ENCODE data around the gene TAT.

The TAT gene

DNA sequence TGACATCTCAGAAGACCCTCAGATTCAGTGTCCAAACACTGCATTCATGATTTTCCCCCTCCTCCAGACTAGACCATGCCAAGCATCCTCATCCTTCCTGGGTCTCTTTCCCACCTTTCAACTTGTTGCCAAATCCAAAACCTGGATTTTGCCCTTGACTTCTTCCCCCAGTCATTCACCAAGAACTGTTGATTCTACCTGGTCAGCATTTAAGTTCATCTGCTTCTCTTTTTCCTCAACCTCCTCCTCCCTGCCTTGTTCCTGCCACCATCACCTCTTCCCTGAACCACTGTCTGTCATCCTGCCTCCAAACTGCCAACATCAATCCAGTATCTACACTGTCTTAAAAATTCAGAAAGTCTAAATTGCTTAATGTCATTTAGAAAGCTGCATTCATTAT is 29.7 kb downstream of the TAT start:
- FAIRE-seq = no peak
- no peak for DNase-seq (ENCODE audit: insufficient read length, low spot score)

DNA sequence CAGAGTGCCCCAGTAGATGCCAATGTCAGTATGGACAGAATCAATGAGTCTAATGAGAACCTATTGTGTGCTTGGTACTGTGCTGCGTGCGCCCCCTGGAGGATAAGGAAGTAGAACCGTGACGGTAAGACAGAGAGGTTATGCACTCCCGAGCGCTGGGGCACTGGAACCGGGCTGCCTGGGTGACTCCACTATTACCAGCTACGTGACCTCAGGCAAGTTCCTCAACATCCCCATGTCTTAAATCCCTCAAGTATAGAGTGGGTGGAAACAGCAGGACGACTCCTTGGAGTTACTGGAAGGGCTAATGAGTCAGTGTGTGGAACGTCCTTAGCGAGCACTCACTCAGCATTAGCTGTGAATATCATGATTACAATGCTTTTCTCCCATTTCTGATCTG is 34.5 kb downstream of the TAT start:
- TF ChIP-seq POU2F2 (IDR thresholded peaks at IDR 0.05; ENCODE audit: low read depth, low read length) (no peak), TAF1 (IDR thresholded peaks at IDR 0.05; ENCODE audit: low read depth, low read length) (no peak), SPI1 (IDR thresholded peaks at IDR 0.05; ENCODE audit: low read depth, low read length) (no peak), POLR2A (IDR thresholded peaks at IDR 0.05; ENCODE audit: low read depth, low read length) (no peak)
- FAIRE-seq = peak; percentile 78
- peak; percentile 30 for DNase-seq (ENCODE audit: insufficient read length, low spot score)

More for the DNA sequence above, 29.7 kb downstream of the TAT start:
- TF ChIP-seq TAF1 (IDR thresholded peaks at IDR 0.05; ENCODE audit: low read depth, low read length) (no peak), POU2F2 (IDR thresholded peaks at IDR 0.05; ENCODE audit: low read depth, low read length) (no peak), POLR2A (IDR thresholded peaks at IDR 0.05; ENCODE audit: low read depth, low read length) (no peak), POLR2AphosphoS5 (IDR thresholded peaks at IDR 0.05; ENCODE audit: low read depth, low read length) (no peak), PAX5 (IDR thresholded peaks at IDR 0.05; ENCODE audit: insufficient read depth, low read length, severe bottlenecking) (no peak), SPI1 (IDR thresholded peaks at IDR 0.05; ENCODE audit: low read depth, low read length) (no peak)

DNA sequence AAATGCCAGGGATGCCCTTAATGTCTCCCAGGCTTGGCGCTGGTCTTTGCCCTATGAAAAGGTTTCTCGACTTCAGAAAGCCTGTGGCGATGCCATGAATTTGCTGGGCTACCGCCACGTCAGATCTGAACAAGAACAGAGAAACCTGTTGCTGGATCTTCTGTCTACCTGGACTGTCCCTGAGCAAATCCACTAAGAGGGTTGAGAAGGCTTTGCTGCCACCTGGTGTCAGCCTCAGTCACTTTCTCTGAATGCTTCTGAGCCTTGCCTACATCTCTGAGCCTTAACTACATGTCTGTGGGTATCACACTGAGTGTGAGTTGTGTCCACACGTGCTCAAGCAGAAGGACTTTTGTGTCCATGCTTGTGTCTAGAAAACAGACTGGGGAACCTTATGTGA is 39.2 kb downstream of the TAT start:
- peak; percentile 44 for DNase-seq (ENCODE audit: insufficient read length, low spot score)
- FAIRE-seq = peak; percentile 91
- TF ChIP-seq SPI1 (IDR thresholded peaks at IDR 0.05; ENCODE audit: low read depth, low read length) (no peak), POLR2AphosphoS5 (IDR thresholded peaks at IDR 0.05; ENCODE audit: low read depth, low read length) (no peak), POU2F2 (IDR thresholded peaks at IDR 0.05; ENCODE audit: low read depth, low read length) (no peak), TAF1 (IDR thresholded peaks at IDR 0.05; ENCODE audit: low read depth, low read length) (no peak), POLR2A (IDR thresholded peaks at IDR 0.05; ENCODE audit: low read depth, low read length) (no peak), PAX5 (IDR thresholded peaks at IDR 0.05; ENCODE audit: insufficient read depth, low read length, severe bottlenecking) (no peak)

DNA sequence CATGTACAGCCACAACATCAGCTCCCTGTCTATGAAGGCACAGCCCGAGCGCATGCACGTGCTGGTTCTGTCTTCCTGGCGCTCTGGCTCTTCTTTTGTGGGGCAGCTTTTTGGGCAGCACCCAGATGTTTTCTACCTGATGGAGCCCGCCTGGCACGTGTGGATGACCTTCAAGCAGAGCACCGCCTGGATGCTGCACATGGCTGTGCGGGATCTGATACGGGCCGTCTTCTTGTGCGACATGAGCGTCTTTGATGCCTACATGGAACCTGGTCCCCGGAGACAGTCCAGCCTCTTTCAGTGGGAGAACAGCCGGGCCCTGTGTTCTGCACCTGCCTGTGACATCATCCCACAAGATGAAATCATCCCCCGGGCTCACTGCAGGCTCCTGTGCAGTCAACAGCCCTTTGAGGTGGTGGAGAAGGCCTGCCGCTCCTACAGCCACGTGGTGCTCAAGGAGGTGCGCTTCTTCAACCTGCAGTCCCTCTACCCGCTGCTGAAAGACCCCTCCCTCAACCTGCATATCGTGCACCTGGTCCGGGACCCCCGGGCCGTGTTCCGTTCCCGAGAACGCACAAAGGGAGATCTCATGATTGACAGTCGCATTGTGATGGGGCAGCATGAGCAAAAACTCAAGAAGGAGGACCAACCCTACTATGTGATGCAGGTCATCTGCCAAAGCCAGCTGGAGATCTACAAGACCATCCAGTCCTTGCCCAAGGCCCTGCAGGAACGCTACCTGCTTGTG is 40.0 kb downstream of the TAT start:
- DNase-seq (ENCODE audit: insufficient read length, low spot score) = no peak
- TF ChIP-seq POLR2A (IDR thresholded peaks at IDR 0.05; ENCODE audit: low read depth, low read length) (no peak), POU2F2 (IDR thresholded peaks at IDR 0.05; ENCODE audit: low read depth, low read length) (no peak), POLR2AphosphoS5 (IDR thresholded peaks at IDR 0.05; ENCODE audit: low read depth, low read length) (no peak), SPI1 (IDR thresholded peaks at IDR 0.05; ENCODE audit: low read depth, low read length) (no peak), TAF1 (IDR thresholded peaks at IDR 0.05; ENCODE audit: low read depth, low read length) (no peak), PAX5 (IDR thresholded peaks at IDR 0.05; ENCODE audit: insufficient read depth, low read length, severe bottlenecking) (no peak)
- FAIRE-seq = no peak

DNA sequence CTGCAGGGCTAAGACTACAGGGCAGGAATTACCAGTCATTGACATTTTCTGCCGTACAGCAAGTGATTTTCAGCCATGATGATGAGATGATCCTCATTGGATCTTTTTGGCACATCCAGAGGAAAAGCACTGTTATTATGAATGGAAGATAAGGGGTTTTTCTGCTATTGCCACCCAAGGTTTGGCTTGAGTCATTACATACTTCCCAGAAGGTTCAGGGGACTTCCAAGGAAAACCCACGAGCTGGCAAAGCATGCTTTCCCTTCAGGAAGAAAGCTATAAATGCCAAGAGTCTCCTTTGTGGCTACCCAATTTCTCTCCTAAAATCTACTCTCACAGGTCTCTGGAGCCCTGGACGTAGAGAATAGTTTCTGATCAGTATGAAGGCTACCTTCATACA is 44.5 kb downstream of the TAT start:
- TF ChIP-seq POLR2AphosphoS5 (IDR thresholded peaks at IDR 0.05; ENCODE audit: low read depth, low read length) (no peak), TAF1 (IDR thresholded peaks at IDR 0.05; ENCODE audit: low read depth, low read length) (no peak), PAX5 (IDR thresholded peaks at IDR 0.05; ENCODE audit: insufficient read depth, low read length, severe bottlenecking) (no peak), POLR2A (IDR thresholded peaks at IDR 0.05; ENCODE audit: low read depth, low read length) (no peak), POU2F2 (IDR thresholded peaks at IDR 0.05; ENCODE audit: low read depth, low read length) (no peak)
- FAIRE-seq (no peak), DNase-seq (ENCODE audit: insufficient read length, low spot score) (no peak)

DNA sequence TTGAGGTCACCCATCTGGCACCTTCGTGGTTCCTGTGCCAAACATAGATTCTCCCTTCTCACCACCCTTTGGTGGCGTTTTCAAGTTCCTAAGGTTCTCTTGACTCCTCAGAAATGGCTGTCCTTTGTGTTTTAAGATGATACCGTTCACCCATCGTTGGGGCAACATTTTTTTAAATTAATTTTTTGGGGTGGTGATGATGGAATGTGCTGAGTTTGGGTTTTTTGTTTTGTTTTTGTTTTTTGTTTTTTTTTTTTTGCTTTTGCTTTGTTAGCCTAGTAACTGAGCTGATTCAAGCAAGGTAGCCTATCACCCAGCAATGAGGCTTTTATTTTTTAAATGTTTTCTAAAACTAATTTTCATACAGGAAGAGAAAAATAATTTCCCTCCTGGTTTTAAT is 48.0 kb downstream of the TAT start:
- no peak for DNase-seq (ENCODE audit: insufficient read length, low spot score)
- TF ChIP-seq POU2F2 (IDR thresholded peaks at IDR 0.05; ENCODE audit: low read depth, low read length) (no peak), TAF1 (IDR thresholded peaks at IDR 0.05; ENCODE audit: low read depth, low read length) (no peak), PAX5 (IDR thresholded peaks at IDR 0.05; ENCODE audit: insufficient read depth, low read length, severe bottlenecking) (no peak), POLR2A (IDR thresholded peaks at IDR 0.05; ENCODE audit: low read depth, low read length) (no peak), SPI1 (IDR thresholded peaks at IDR 0.05; ENCODE audit: low read depth, low read length) (no peak)
- no peak for FAIRE-seq

DNA sequence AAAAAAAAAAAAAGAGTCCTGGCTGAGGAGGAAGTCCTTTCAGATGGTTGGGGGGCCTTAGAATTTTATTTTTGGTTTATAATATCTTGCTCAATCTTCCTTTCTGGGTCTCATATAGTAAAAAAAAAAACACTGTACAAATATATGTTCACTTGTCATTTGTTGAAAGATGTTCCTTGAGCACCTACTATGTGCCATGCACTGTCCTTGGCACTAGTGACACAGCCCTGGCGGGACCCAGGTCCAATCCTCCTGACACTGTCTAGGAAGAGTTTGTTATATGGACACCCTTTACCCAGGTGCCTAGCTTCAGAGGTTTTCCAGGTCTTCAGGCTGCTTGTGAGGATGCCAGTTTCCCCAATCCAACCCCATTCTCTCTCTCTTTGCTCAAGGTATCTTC is 48.6 kb downstream of the TAT start:
- FAIRE-seq (no peak), DNase-seq (ENCODE audit: insufficient read length, low spot score) (no peak)
- TF ChIP-seq POU2F2 (IDR thresholded peaks at IDR 0.05; ENCODE audit: low read depth, low read length) (no peak), POLR2AphosphoS5 (IDR thresholded peaks at IDR 0.05; ENCODE audit: low read depth, low read length) (no peak), POLR2A (IDR thresholded peaks at IDR 0.05; ENCODE audit: low read depth, low read length) (no peak), PAX5 (IDR thresholded peaks at IDR 0.05; ENCODE audit: insufficient read depth, low read length, severe bottlenecking) (no peak), SPI1 (IDR thresholded peaks at IDR 0.05; ENCODE audit: low read depth, low read length) (no peak), TAF1 (IDR thresholded peaks at IDR 0.05; ENCODE audit: low read depth, low read length) (no peak)

DNA sequence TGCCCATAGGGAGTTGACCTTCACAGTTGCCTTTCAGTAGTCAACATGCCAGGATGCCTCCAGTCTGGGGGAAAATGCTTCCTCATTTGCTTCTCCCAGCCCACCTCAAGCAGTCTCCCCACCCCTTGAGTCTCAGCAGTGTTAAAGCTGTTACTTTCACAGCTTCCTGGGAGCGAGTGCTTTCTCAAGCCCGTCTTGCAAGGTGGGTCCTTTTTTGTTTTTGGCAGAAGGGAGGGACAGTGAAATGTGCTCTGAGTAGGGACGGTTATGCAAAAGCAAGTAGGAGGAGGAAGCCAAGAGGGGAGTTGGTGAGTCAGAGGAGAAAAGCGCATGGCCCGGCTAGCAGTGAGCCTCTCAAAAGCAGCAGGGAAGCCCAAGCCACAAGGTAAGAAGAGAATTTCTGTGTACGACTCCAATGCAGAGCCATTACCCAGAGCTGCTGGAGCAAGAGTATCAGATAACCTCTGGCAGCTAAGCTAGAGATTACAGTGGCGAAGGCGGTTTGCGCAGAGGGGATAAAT is 50.7 kb downstream of the TAT start, which contains the start of gene CHST4:
CHST4 (plus strand) TSS at position 316 of the 521 bp plus-strand sequence. CDS start 10,252 bp downstream, outside the sequence.
- peak; percentile 79 for FAIRE-seq
- TF ChIP-seq SPI1 (IDR thresholded peaks at IDR 0.05; ENCODE audit: low read depth, low read length) (no peak), POLR2A (IDR thresholded peaks at IDR 0.05; ENCODE audit: low read depth, low read length) (no peak), POU2F2 (IDR thresholded peaks at IDR 0.05; ENCODE audit: low read depth, low read length) (no peak), TAF1 (IDR thresholded peaks at IDR 0.05; ENCODE audit: low read depth, low read length) (no peak), PAX5 (IDR thresholded peaks at IDR 0.05; ENCODE audit: insufficient read depth, low read length, severe bottlenecking) (no peak), POLR2AphosphoS5 (IDR thresholded peaks at IDR 0.05; ENCODE audit: low read depth, low read length) (no peak)
- DNase-seq (ENCODE audit: insufficient read length, low spot score) = no peak

DNA sequence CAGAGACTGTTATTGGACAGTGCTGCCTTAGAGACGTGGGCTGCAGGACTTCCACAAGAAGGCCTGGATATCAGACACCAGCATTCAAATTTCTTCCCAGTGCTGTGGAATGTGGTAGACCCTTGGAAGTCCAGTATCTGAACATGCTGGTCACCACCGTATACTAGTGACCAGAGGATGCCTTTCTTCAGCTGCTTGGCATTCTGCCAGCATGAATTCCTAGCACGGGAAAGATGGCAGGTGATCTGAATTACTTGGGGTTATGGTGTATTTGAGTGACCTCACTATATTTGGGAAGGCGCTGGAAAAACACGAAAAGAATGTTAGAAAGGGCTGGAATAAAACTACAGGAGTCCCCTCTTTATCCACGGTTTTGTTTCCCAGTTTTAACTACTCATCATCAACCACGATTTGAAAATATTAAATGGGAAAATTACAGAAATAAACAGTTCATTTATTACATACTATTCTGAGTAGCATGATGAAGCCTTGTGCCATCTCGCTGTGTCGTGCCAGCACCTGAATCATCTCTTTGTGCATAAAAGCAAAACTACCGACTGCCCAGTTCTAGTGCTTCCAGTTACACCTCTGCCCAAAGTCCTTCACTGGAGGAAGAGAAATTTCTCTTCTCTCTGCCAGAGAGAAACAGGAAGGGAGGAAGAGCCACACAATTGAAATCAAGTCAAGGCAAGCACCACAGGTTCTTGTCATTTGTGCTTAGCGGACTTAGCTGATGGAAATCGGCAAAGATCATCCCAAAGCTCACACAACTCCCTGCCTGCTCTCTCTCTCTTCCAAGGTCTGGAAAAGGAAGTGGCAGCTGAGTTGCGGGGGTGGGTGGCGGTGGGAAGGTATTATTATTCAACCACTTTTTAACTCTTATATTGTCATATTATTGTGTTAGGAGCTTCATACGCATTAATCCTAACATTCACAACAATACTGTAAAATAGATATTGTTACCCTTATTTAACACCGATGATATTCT is 52.0 kb downstream of the TAT start:
- no peak for DNase-seq (ENCODE audit: insufficient read length, low spot score)
- FAIRE-seq = no peak
- TF ChIP-seq PAX5 (IDR thresholded peaks at IDR 0.05; ENCODE audit: insufficient read depth, low read length, severe bottlenecking) (no peak), TAF1 (IDR thresholded peaks at IDR 0.05; ENCODE audit: low read depth, low read length) (no peak), POLR2AphosphoS5 (IDR thresholded peaks at IDR 0.05; ENCODE audit: low read depth, low read length) (no peak), POU2F2 (IDR thresholded peaks at IDR 0.05; ENCODE audit: low read depth, low read length) (no peak), POLR2A (IDR thresholded peaks at IDR 0.05; ENCODE audit: low read depth, low read length) (no peak), SPI1 (IDR thresholded peaks at IDR 0.05; ENCODE audit: low read depth, low read length) (no peak)

Measured in GM12891 (cell line).